Renal cortex interstitium (tissue), 15 donors: Measurements from ENCODE around the gene DOCK7. TPM values are rescaled to one million over a fixed set of nuclear protein-coding genes. Genes with fewer than 3 reads are reported as not detected.
A peak's percentile ranks its signal among the peaks of the same experiment; 100 is the strongest.
"Not testable (repeated sequence)": the region's sequence is repeated elsewhere in the genome, so short reads cannot be mapped to it uniquely, and the experiment has no call there.

ENCODE experiments used
- DNase-seq, 11 donors: peaks; one replicate each; pipeline ENCODE4 v3.0.0-alpha.2; 2013; ENCODE audit warnings: low read depth in 9 of 11, low spot score in 4 of 11; ENCODE audit errors: extremely low read depth in 1 of 11
- long read RNA-seq, 16 experiments: transcript quantifications; one replicate each; lab custom pipeline, GENCODE V29; 2026
- polyA plus RNA-seq, 3 donors: library from polyadenylated mRNA; unstranded; fragments of 120-200 nt; gene quantifications; one replicate each; pipeline ENCODE4 v1.2.1, GENCODE V29; 2013; ENCODE audit not compliant: insufficient read length in 3 of 3

Gene DOCK7, protein sequence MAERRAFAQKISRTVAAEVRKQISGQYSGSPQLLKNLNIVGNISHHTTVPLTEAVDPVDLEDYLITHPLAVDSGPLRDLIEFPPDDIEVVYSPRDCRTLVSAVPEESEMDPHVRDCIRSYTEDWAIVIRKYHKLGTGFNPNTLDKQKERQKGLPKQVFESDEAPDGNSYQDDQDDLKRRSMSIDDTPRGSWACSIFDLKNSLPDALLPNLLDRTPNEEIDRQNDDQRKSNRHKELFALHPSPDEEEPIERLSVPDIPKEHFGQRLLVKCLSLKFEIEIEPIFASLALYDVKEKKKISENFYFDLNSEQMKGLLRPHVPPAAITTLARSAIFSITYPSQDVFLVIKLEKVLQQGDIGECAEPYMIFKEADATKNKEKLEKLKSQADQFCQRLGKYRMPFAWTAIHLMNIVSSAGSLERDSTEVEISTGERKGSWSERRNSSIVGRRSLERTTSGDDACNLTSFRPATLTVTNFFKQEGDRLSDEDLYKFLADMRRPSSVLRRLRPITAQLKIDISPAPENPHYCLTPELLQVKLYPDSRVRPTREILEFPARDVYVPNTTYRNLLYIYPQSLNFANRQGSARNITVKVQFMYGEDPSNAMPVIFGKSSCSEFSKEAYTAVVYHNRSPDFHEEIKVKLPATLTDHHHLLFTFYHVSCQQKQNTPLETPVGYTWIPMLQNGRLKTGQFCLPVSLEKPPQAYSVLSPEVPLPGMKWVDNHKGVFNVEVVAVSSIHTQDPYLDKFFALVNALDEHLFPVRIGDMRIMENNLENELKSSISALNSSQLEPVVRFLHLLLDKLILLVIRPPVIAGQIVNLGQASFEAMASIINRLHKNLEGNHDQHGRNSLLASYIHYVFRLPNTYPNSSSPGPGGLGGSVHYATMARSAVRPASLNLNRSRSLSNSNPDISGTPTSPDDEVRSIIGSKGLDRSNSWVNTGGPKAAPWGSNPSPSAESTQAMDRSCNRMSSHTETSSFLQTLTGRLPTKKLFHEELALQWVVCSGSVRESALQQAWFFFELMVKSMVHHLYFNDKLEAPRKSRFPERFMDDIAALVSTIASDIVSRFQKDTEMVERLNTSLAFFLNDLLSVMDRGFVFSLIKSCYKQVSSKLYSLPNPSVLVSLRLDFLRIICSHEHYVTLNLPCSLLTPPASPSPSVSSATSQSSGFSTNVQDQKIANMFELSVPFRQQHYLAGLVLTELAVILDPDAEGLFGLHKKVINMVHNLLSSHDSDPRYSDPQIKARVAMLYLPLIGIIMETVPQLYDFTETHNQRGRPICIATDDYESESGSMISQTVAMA (N-terminal part only)
- 10 to 100 TPM; 50.4 to 61.9 (median 55.6) TPM for polyA plus RNA-seq
- long read RNA-seq, donor 1, partial matches to known transcripts, result 0 of 1 reads
- long read RNA-seq, donor 1, other reads (novel, unspliced or antisense), result 0 of 1 reads
- long read RNA-seq, donor 2, partial matches to known transcripts, result 7 of 8 reads
- long read RNA-seq, donor 2, other reads (novel, unspliced or antisense), result 0 of 8 reads
- long read RNA-seq, donor 3, partial matches to known transcripts, result 14 of 25 reads
- long read RNA-seq, donor 3, other reads (novel, unspliced or antisense), result 7 of 25 reads
- long read RNA-seq, donor 4, partial matches to known transcripts, result 0 of 1 reads
- long read RNA-seq, donor 4, other reads (novel, unspliced or antisense), result 0 of 1 reads
- long read RNA-seq, donor 5, result 0 reads
- long read RNA-seq, donor 6, partial matches to known transcripts, result 0 of 2 reads
- long read RNA-seq, donor 6, other reads (novel, unspliced or antisense), result 0 of 2 reads
- long read RNA-seq, donor 7, partial matches to known transcripts, result 23 of 30 reads
- long read RNA-seq, donor 7, other reads (novel, unspliced or antisense), result 5 of 30 reads
- long read RNA-seq, donor 8, partial matches to known transcripts, result 41 of 50 reads
- long read RNA-seq, donor 8, other reads (novel, unspliced or antisense), result 6 of 50 reads
- long read RNA-seq, donor 9, partial matches to known transcripts, result 6 of 8 reads
- long read RNA-seq, donor 9, other reads (novel, unspliced or antisense), result 0 of 8 reads
- long read RNA-seq, donor 10, full-length matches to known transcripts, result 4 of 14 reads
- long read RNA-seq, donor 10, partial matches to known transcripts, result 10 of 14 reads
- long read RNA-seq, donor 10, other reads (novel, unspliced or antisense), result 0 of 14 reads
- long read RNA-seq, donor 11, partial matches to known transcripts, result 0 of 1 reads
- long read RNA-seq, donor 11, other reads (novel, unspliced or antisense), result 0 of 1 reads
- long read RNA-seq, donor 12, result 0 reads
- long read RNA-seq, donor 13, partial matches to known transcripts, result 24 of 46 reads
- long read RNA-seq, donor 13, other reads (novel, unspliced or antisense), result 15 of 46 reads
- long read RNA-seq, donor 14, full-length matches to known transcripts, result 2 of 28 reads
- long read RNA-seq, donor 14, partial matches to known transcripts, result 20 of 28 reads
- long read RNA-seq, donor 14, other reads (novel, unspliced or antisense), result 6 of 28 reads
- long read RNA-seq, donor 15, result 0 reads
- long read RNA-seq, donor 16, full-length matches to known transcripts, result 6 of 22 reads
- long read RNA-seq, donor 16, partial matches to known transcripts, result 16 of 22 reads
- long read RNA-seq, donor 16, other reads (novel, unspliced or antisense), result 0 of 22 reads

DNA sequence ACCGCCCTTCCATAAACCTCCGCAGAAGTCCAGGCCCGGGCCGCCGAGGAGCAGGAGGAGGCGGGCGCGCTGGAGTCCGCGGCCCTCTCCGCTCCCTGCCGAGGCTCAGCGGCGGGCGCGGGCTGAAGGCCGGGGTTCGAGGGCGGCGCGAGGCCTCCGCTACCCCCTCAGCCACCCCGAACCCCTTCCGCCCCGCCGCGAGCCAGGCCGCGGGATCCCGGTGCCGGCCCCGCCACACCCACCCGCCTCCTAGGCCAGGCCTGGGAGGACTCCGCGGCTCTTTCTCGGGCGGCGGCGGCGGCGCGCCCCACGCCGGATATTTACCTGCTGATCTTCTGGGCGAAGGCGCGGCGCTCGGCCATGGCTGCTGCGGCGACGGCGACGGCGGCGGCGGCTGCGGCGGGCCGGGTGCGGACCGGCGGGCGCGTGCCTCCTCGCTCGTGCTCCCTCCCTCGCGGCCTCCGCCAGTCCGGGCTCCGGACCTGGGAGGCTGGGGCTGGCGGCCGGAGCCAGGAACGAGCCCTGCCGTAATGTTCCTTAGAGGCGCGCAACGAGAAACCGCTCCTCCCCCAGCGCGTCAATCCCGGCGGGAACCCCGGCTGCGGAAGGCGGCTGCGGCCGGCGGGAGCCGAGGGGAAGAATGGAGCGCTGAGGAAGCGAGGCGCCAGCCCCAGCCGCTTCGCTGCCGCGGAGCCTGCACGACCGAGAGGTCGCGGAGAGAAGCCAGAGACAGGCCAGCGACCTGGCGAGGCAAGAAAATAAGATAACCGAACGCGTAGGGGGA lies at the start of gene DOCK7:
Gene DOCK7 (minus strand): TSS at position 484 of the 784 bp plus-strand sequence. CDS start 122 bp downstream, at position 362.
- DNase-seq, result peak in 9 of 11 donors; percentile 47 to 79 (median 74)

DNA sequence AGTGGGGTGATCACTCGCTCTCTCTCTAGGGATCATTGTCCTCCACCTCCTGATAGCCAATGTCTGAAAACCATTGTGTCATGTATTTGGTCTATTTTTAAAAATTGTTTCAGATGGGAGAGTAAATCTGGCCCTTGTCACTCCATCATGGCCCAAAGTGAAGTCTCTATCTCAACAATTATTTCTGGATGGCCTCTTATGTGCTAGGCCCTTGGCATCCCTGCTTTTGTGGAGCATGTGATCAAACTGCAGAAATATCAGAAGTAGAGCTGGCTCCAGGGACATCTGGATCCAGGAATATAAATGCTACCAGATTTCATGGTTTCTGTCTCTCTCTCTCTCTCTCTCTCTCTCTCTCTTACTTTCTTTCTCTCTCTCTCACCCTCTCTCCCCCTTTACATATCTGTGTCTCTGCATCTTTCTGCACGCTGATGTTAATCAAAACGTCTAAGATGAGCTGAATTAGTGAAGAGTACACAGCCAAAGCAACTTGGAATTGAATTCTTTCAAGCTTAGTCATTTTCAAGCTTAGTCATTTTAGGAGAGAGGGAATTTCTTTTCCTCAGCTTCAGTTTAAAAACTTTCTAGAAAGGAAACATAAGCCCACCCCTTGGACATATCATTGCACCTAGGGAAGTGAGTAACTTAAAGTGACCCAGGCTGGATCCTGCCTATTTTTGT lies 47.4 kb upstream of the DOCK7 start:
- no peak for DNase-seq

DNA sequence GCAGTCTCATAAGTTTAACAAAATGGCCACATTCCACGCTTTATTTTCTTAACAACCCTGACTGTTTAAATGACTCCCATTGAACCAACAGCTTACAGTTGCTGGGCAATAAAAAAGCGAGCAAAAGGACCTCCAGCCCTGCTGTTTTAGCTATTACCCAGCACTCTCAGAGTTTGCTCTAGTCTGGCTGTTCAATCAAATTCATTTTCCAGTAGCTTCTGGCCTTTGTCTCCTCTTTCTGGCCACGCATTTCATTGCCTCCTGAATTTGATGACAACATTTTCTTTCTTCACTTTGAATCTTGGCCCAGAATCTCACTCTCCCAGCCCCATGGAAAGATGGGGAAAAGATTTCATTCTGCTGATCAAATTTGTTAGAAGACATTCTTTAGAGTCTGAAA lies 44.1 kb upstream of the DOCK7 start:
- DNase-seq, result no peak

DNA sequence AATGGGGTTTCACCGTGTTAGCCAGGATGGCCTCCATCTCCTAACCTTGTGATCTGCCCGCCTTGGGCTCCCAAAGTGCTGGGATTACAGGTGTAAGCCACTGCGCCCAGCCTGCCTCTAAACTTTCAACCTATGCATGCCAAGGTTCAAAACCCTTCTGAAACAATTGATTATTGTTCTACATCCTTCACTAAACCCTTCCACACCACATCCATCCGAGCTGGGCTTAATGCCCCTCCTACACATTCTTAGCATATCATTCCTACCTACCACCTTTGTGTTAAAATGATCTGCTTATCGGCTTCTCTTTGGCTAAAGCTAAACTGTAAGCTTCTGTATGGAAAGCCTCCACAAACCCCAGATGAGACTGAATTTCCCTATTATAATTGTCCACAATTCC lies 40.8 kb upstream of the DOCK7 start:
- DNase-seq, result no peak

DNA sequence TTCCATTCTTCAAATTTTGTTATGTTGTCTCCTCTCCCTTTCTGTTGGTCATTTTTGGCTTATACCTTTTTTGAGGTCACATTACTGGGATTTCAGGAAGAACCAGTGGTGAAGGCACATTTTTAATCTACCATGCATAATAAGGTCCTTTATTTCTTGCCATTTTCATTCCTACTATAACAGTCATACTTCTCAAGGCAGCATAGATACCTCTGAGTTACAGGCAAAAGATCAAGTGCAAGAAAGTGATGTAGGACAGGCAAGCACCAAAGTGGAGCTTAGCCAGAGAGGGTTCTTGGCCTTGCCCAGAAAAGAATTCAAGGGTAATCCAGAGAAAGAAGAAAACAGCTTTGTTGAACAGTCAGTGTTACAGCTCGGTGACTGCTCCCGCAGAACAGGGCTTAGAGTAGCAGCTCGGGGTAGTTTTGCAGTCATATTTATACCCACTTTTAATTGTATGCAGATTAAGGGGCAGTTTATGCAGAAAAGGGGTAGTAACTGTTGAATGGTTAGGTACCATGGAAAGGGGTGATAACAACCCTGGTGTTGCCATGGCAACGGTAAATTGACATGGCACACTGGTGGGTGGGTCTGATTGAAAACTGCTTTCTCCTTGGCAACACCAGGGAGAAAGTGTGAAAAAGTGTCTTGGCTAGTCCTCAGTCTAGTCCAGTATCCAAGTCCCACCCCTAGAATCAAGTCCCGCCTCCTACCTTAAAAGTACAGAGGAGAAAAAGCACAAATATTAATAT lies 39.6 kb upstream of the DOCK7 start:
- DNase-seq, result no peak

DNA sequence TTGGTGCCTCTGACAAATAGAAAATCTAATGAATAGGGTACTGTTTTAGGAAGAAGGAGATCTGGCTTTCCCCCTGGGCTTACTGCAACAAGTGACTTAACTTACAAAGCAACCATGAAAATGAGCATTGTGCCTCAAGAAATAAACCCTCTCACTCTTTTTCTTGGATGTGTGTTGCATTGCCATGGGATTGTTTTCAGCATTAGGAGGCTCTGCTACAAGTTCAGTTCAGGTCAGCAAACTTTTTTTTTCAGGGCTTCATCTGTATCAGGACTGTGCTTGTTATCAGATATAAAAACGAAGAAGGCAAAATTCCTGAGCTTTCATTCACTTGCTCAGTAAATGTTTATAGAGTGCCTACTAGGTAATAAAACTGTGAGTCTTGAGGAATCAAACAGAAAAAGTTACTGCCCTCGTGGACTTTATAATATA lies 37.8 kb upstream of the DOCK7 start:
- no peak for DNase-seq

DNA sequence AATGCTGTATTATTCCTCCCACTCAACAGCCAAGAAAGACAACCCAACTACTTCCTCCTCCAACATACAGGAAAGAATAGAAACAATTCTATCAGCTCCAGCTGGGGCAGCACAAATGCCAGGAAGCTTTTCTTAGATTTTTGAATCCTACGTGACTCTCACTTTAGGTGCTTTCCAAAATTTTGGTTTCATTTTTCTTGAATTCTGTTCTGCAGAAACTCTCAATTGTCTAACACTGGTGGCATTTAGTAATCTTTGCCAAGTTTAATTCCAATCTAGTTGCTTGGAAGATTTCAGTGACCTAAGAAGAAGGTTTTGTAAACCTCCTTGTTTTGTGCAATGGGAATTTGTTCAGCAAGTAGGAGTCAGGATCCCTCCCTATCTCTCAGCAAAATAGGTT lies 37.1 kb upstream of the DOCK7 start:
- DNase-seq, result no peak

DNA sequence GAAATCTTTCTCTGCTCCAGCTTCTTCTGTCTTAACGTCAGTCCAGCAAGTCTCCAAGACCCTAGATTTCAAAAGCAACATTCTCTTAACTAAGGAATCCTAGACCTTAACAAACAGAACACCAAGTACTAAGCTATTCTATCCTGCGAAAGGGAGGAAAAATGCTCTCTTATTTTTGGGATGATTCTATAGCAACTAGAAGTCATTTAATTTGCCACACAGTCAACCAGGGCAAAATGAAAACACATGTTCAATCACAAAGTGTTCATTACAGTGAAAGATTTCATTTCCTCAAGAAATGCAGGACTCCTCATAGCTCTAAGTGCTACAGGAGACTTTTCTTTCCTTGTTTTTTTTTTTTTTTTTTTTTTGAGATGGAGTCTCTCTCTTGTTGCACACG lies 36.2 kb upstream of the DOCK7 start:
- no peak for DNase-seq

DNA sequence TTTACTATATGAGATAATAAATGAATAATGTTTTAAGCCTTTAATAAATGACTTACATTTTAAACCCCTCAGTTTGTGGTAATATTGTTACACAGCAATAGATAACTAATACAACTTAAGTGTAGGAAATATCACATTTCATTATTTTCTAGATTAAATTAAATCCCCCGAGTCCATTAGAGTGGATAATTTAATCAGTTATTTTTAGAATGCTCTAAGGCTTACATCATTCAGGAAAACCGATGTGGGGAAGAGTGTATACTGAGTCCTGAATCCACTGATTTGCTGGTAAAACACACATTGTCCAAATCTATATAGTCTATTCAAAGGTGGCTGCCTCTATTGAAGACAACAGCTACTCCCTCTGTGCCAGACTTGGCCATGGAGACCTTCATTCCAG lies 35.7 kb upstream of the DOCK7 start:
- DNase-seq, result no peak

DNA sequence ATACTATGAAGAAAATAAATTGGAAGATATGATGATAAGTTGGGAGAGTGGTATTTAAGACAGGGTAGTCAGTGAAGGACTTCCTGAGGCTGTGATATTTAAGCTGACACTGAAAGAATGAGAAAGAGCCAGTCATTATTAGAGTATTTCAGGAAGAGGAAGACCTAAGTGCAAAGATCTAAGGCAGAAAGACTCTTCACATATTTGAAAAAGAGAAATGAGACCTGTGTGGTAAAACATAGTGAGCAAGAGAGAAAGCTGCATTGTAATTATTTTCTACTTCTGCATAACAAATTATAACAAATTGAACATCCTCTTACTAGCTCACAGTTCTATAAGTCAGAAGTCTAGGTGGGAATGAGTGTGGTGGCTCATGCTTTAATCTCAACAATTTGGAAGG lies 34.6 kb upstream of the DOCK7 start:
- no peak for DNase-seq

DNA sequence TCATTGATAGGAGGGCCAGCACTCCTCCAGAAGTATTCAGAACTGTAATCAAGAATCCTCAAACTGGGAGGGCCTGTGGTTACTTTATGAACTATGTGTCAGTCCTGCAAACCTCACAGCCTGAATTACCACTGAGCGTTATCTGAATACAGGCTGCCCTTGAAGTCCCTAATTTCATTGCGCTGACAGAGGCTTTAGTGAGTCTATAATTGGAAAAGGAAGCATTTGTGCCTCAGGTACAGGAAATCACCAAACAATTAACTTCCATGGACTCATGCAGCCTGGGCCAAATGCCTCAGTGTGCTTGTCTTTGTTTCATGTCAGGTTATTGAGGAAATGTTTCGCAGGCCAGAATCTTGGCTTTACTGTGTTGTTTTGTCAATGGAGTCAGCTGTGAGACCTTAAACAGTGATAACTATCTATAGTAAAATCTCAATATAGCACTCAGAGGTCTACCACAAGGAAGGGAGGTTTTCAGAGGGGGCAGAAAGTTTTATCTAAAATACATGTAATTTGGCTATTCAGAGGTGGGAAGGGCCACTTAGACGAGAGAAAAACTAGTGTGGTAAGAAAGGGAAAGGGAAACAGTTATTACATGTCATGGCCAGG lies 32.9 kb upstream of the DOCK7 start:
- DNase-seq, result no peak

DNA sequence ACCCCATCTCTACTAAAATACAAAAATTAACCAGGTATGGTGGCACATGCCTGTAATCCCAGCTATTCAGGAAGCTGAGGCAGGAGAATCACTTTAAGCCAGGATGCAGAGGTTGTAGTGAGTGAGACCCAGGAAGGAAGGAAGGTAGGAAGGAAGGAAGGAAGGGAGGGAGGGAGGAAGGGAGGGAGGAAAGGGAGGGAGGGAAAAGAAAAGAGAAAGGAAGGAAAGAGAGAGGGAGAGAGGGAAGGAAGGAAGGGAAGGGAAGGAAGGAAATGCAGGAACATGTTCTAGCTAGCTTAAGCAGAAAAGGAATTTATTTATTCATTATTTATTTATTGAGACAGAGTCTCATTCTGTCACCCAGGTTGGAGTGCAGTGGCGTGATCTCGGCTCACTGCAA lies 30.2 kb upstream of the DOCK7 start:
- not testable (repeated sequence) for DNase-seq

DNA sequence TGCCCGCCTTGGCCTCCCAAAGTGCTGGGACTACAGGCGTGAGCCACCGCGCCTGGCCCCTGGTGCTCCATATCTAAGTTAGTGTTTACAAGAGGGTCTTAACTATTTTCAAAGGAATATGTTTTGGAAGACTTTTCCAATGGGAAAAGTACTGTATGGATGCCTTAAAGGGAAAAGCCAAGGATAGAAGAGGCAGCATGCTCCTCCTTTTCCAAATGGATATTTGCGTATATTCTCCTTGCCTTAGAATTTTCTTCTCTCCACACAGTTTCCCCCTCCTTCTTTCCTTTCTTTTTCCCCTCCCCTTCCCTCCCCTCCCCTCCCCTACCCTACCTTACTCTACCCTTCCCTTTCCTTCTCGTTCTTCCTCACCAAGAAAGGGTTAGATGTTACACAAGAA lies 29.3 kb upstream of the DOCK7 start:
- DNase-seq, result no peak

DNA sequence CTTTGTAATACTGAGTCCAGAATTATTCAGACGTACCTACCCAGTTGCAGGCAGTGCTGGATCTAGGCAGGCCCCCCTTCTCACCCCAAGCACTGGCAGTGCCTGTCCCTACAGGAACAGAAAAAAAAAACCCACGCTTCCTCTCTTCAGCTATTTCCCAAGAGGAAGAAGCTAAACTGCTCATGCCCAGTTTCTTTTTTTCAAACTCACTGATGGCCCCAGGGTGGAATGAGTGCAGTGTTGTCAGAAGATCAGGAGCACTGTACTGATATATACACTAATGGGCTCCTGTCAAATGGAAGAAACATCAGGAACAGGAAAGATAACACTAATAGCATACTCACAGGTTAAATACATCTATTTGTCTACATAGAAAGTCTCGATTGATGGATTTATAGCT lies 28.2 kb upstream of the DOCK7 start:
- no peak for DNase-seq
